ENCODE results near the gene OR2G3.

GRCh38 chr1:247574236-247574635 lies 31.1 kb upstream of the OR2G3 start:
- TF ChIP-seq POLR2AphosphoS5 (IDR thresholded peaks at IDR 0.05; ENCODE audit: borderline replicate concordance, low read depth, low read length) (no peak), EZH2 (IDR thresholded peaks at IDR 0.05) (no peak), FOXP2 (optimal IDR thresholded peaks at IDR 0.05; ENCODE audit: control extremely low read depth, extremely low read length, insufficient read depth) (no peak)

All from SK-N-MC (cell line).